HG03521 (cell line): Measurements from ENCODE around the gene PHACTR2.
"Not testable (repeated sequence)": the region's sequence is repeated elsewhere in the genome, so short reads cannot be mapped to it uniquely, and the experiment has no call there.

ENCODE experiments used
- ATAC-seq: cut with Tn5 transposase; IDR thresholded peaks from one replicate; pipeline ENCODE4 v1.9.1; 2021; ENCODE audit warnings: mild to moderate bottlenecking, moderate library complexity; ENCODE audit not compliant: unreplicated experiment

PHACTR2 gene

GRCh38 chr6:143845033-143845432 is 167.3 kb downstream of the PHACTR2 start:
- no peak for ATAC-seq

- not testable (repeated sequence) for ATAC-seq
Measured at GRCh38 chr6:143851706-143852105, 173.9 kb downstream of the PHACTR2 start.

DNA sequence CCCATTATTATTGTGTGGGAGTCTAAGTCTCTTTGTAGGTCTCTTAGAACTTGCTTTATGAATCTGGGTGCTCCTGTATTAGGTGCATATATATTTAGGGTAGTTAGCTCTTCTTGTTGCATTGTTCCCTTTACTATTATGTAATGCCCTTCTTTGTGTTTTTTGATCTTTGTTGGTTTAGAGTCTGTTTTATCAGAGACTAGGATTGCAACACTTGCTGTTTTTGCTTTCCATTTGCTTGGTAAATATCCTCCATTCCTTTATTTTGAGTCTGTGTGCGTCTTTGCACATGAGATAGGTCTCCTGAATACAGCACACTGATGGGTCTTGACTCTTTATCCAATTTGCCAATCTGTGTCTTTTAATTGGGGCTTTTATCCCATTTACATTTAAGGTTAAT is 177.3 kb downstream of the PHACTR2 start:
- ATAC-seq, result not testable (repeated sequence)

- not testable (repeated sequence) for ATAC-seq
Measured at GRCh38 chr6:143856762-143857161, 179.0 kb downstream of the PHACTR2 start.

- no peak for ATAC-seq
Measured at GRCh38 chr6:143857651-143858050, 179.9 kb downstream of the PHACTR2 start.

GRCh38 chr6:143859891-143860660 is 182.3 kb downstream of the PHACTR2 start:
- ATAC-seq, result no peak

DNA sequence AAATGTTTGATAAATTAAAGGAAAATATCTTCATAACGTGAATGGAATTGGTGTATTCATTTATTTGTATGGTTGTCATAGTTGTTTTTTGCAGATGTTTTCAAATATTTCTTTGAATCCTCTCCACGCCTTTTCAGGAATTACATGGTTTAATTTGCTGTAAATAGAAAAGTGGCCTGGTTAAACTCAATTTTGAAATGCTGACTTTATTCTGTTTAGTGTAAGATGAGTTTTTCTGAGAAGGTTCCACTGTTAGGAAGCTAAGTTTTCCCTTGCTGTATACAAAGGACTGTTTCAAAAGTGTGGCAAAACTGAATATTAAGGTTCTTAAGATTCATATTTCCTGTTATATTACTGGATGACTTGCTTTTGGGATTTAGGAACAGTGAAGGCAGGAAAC is 186.0 kb downstream of the PHACTR2 start:
- ATAC-seq, result no peak

GRCh38 chr6:143864234-143864633 is 186.5 kb downstream of the PHACTR2 start, which contains the start of gene ZC2HC1B:
ZC2HC1B (plus strand) TSS chr6:143864474; CDS start chr6:143864540, 66 bp downstream.
- ATAC-seq, result no peak

DNA sequence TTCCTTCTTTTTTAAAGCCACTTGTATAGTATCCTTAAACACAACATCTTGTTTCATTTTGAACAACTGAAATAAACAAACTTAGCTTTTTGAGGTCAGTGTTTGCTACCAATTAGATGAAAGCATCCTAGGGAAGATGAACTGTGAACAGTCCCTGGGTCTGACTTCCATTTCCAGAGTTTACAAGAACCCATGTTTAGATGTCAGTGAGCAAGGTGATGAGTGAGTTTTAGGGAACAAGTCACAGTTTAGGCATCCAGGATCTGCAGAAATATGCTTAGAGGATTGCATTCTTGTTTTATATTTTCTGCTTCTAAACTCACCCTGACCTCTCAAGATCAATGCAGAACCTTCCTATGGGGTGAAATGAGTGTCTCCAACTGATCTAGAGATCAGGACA is 189.5 kb downstream of the PHACTR2 start:
- no peak for ATAC-seq

- not testable (repeated sequence) for ATAC-seq
Measured at GRCh38 chr6:143868808-143869207, 191.0 kb downstream of the PHACTR2 start.

- not testable (repeated sequence) for ATAC-seq
Measured at GRCh38 chr6:143871202-143871730, 193.5 kb downstream of the PHACTR2 start.

DNA sequence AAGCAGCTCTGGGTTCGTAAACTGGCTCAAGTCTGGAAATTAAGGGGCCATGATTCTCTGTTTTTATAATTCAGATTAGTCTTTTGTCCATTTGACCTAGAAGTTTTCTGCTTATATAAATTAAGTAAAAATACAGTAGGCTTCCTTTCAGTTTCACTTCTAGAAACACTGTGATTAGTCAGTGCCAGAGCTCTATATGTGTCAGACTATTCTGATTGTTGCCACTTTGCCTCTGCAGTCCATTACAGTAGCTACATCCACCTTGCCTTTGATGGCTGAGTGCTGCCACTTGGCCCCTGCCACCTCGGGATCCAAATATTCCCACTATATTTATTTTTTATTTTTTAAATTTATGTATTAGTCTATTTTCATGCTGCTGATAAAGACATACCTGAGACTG is 194.4 kb downstream of the PHACTR2 start:
- ATAC-seq, result peak; percentile 86

- ATAC-seq, result not testable (repeated sequence)
Measured at GRCh38 chr6:143873600-143873999, 195.8 kb downstream of the PHACTR2 start.

- not testable (repeated sequence) for ATAC-seq
Measured at GRCh38 chr6:143874503-143874902, 196.7 kb downstream of the PHACTR2 start.

- ATAC-seq, result no peak
Measured at GRCh38 chr6:143877584-143878271, 200.0 kb downstream of the PHACTR2 start.

DNA sequence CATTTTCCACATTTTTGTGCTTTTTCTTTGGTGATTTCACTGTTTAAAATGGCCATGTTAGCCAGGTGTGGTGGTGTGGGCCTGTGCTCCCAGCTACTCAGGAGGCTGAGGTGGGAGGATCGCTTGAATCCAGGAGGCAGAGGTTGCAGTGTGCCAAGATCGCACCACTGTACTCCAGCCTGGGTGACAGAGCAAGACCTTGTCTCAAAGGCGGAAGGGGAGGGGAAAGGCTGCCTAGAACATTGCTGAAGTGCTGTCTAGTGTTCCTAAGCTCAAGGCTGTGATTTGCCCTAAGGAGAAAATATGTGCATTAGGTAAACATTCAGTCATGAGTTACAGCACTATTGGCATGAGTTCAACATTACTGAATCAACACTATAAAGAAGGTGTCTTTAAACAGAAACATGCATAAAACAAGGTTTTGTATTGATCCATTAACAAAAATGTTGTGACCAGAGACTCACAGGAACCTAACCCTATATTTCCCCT is 200.6 kb downstream of the PHACTR2 start:
- ATAC-seq, result no peak

GRCh38 chr6:143880412-143880811 is 202.6 kb downstream of the PHACTR2 start:
- no peak for ATAC-seq
